ENCODE data around the gene ST3GAL4.

The ST3GAL4 gene

DNA sequence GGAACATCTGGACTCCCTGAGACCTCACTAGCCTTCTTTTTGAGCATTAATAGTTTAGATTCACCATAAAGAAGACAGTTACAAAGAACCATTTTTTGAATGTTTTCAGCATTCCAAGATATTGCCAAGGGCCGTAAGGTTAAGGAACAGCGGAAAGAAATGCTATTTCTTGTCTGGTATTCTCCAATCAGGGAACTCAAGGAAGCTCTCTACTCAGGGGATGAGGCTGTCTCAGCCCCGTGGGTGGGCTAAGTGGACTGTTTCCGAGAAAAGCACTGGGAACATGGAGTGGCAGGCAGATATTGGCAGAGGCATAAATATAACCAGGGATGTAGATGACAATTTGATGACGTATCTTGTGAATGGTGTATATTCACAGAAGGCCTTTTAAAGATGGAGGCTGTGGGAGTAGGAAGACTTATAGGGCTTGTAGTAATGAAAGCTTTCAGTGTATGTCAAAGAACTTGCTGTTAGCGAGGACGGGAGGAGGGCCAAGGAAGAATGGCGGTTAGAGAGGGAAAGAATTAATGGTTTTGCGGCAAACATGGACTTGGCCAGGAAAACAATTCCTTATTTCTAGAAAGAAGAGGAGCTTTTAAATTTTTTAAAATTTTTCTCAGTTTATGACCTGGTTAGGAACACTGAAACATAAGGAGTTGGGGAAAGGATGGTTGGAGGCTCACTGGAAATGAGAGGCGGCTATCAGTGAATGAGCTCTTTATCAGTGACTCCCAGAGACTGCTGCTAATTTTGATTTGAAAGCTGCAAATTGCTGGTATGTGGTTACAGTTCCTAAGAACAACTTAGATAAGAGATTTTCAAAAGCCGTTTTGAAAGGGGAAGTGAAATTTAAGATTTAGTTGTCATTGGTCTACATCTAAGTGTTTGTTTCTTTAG is 64.6 kb downstream of the ST3GAL4 start:
- Histone ChIP-seq H3K9ac (ENCODE audit: low read length in 2 of 2) (no peak overlapping the region), H3K36me3 (ENCODE audit: control insufficient read depth in 2 of 2, insufficient read depth in 2 of 2, low read length in 2 of 2) (no peaks in the 10 kb centered on the region), H3K4me1 (ENCODE audit: control insufficient read depth, insufficient read depth, low read length) (peaks cover 26% of the 10 kb centered on the region), H3K4me3 (ENCODE audit: low read length in 2 of 2) (no peak overlapping the region), H3K27ac (ENCODE audit: low read length) (no peak overlapping the region), H3K27me3 (ENCODE audit: control insufficient read depth in 1 of 2, insufficient read depth in 2 of 2, low read length in 2 of 2) (no peaks in the 10 kb centered on the region), H3K9me3 (ENCODE audit: control insufficient read depth in 2 of 2, low read length in 2 of 2) (no peaks in the 10 kb centered on the region)

DNA sequence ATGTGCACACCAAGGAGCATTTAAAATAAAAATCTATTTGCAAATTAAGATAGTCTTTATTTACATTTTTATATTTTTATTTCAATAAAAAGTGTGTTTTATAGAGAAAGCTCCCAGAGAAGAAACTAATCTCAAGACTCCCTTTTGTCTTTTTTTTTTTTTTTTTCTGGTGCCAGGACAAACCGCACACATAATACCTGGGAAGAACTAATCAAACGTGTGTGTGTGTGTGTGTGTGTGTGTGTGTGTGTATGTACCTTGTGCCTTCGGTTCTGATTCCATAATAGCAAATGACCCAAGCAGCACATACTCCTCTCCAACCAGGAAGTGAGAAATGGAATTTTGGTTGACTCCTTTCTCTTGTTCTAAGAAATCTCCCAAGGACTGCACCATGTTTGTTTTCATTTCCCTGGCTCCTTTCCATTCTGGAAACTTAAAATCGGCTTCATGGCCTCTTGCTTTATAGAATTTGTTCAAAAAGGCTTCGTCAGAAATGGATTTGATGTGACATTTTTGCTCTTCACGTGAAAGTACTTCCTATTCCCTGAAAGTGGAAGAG is 65.3 kb downstream of the ST3GAL4 start:
- H3K4me3 ChIP-seq (ENCODE audit: low read length in 2 of 2) = no peak overlapping the region
- H3K27ac ChIP-seq (ENCODE audit: low read length) = peak overlapping the region; percentile 24
- peaks cover 19% of the 10 kb centered on the region for H3K4me1 ChIP-seq (ENCODE audit: control insufficient read depth, insufficient read depth, low read length)
- no peaks in the 10 kb centered on the region for H3K9me3 ChIP-seq (ENCODE audit: control insufficient read depth in 2 of 2, low read length in 2 of 2)
- no peaks in the 10 kb centered on the region for H3K27me3 ChIP-seq (ENCODE audit: control insufficient read depth in 1 of 2, insufficient read depth in 2 of 2, low read length in 2 of 2)
- no peaks in the 10 kb centered on the region for H3K36me3 ChIP-seq (ENCODE audit: control insufficient read depth in 2 of 2, insufficient read depth in 2 of 2, low read length in 2 of 2)
- no peak overlapping the region for H3K9ac ChIP-seq (ENCODE audit: low read length in 2 of 2)

DNA sequence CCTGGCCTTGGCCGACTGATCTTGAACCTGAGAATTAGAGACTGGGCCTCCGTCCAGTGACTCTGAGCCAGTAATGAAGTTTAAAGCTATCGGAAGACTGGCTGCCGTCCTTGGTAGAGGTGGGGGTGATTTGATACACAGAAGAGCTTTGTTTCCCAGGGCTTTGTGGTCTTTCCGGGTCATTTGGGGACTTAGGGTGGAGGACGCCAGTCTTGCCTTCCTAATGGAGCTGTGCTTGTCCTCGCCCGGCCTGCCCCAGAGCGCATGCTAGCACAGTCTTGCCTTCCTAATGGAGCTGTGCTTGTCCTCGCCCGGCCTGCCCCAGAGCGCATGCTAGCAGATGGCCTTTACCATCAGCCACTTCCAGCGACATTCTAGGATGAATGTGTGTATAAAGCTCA is 65.8 kb downstream of the ST3GAL4 start:
- Histone ChIP-seq H3K4me3 (ENCODE audit: low read length in 2 of 2) (no peak overlapping the region), H3K9me3 (ENCODE audit: control insufficient read depth in 2 of 2, low read length in 2 of 2) (no peaks in the 10 kb centered on the region), H3K9ac (ENCODE audit: low read length in 2 of 2) (no peak overlapping the region), H3K4me1 (ENCODE audit: control insufficient read depth, insufficient read depth, low read length) (peaks cover 14% of the 10 kb centered on the region), H3K36me3 (ENCODE audit: control insufficient read depth in 2 of 2, insufficient read depth in 2 of 2, low read length in 2 of 2) (no peaks in the 10 kb centered on the region), H3K27me3 (ENCODE audit: control insufficient read depth in 1 of 2, insufficient read depth in 2 of 2, low read length in 2 of 2) (no peaks in the 10 kb centered on the region), H3K27ac (ENCODE audit: low read length) (peak overlapping the region; percentile 24)

DNA sequence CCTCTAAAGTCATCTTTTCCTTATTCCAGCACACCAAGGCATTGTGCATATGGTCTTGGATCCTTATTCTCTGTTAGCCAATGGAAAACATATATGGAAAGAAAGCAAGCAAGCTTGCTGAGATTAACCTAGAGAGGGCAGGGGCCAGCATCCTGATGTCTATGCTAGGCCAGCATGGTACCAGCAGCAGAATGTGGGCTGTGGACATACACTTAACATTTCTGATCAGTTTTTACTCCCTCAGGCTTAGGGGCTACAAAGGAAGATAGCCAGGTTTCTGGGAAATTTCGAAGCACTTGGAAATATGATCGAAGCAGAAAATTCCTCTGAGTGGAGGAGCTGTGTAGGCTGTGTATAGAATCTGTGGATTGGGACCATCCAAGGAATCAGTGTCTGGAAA is 67.0 kb downstream of the ST3GAL4 start:
- Histone ChIP-seq H3K4me1 (ENCODE audit: control insufficient read depth, insufficient read depth, low read length) (peaks cover 5% of the 10 kb centered on the region), H3K9me3 (ENCODE audit: control insufficient read depth in 2 of 2, low read length in 2 of 2) (no peaks in the 10 kb centered on the region), H3K27me3 (ENCODE audit: control insufficient read depth in 1 of 2, insufficient read depth in 2 of 2, low read length in 2 of 2) (no peaks in the 10 kb centered on the region), H3K4me3 (ENCODE audit: low read length in 2 of 2) (no peak overlapping the region), H3K36me3 (ENCODE audit: control insufficient read depth in 2 of 2, insufficient read depth in 2 of 2, low read length in 2 of 2) (no peaks in the 10 kb centered on the region), H3K9ac (ENCODE audit: low read length in 2 of 2) (no peak overlapping the region), H3K27ac (ENCODE audit: low read length) (no peak overlapping the region)

DNA sequence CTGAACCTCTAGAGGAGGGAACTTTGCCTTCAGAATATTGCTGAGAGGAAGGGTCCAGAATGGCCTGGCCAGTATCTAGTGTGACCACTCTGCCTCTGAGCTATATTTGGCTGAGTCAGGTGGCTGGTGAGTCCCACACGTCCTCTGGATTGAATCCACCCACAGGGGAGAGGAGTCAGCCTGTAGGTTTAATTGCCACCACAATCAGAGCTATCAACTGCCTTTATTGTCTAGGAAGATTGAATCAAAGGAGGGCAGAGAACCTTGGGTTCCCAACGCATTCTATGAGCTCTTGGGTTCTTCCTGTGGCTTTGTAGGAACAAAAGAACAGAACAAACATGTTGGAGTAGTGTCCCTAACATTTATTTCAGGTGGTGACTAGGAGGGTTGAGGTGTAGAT is 67.7 kb downstream of the ST3GAL4 start:
- Histone ChIP-seq H3K27me3 (ENCODE audit: control insufficient read depth in 1 of 2, insufficient read depth in 2 of 2, low read length in 2 of 2) (no peaks in the 10 kb centered on the region), H3K4me3 (ENCODE audit: low read length in 2 of 2) (no peak overlapping the region), H3K36me3 (ENCODE audit: control insufficient read depth in 2 of 2, insufficient read depth in 2 of 2, low read length in 2 of 2) (no peaks in the 10 kb centered on the region), H3K9ac (ENCODE audit: low read length in 2 of 2) (no peak overlapping the region), H3K9me3 (ENCODE audit: control insufficient read depth in 2 of 2, low read length in 2 of 2) (no peaks in the 10 kb centered on the region), H3K27ac (ENCODE audit: low read length) (no peak overlapping the region), H3K4me1 (ENCODE audit: control insufficient read depth, insufficient read depth, low read length) (peaks cover 5% of the 10 kb centered on the region)

DNA sequence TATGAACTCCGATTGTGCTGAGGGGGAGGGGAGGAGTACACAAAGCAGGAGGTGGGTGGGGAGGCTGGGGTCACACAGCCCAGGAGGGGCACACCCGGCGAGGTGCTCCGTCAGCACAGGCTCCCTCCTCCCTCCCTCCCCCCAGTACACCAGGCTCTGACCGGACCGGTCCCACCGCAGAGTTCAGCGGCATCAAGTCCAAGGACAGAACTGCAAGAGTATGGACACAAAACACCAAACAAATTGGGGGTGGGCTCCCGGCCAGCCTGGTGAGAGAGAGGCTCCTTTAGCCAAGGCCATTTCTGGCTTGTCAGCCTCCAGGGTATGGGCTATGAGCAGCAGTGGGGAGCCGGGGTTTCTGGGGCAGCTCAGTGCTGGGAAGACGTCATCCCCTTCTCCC is 68.3 kb downstream of the ST3GAL4 start:
- H3K9me3 ChIP-seq (ENCODE audit: control insufficient read depth in 2 of 2, low read length in 2 of 2) = no peaks in the 10 kb centered on the region
- no peak overlapping the region for H3K4me3 ChIP-seq (ENCODE audit: low read length in 2 of 2)
- peaks cover 2% of the 10 kb centered on the region for H3K4me1 ChIP-seq (ENCODE audit: control insufficient read depth, insufficient read depth, low read length)
- H3K27ac ChIP-seq (ENCODE audit: low read length) = no peak overlapping the region
- no peaks in the 10 kb centered on the region for H3K36me3 ChIP-seq (ENCODE audit: control insufficient read depth in 2 of 2, insufficient read depth in 2 of 2, low read length in 2 of 2)
- no peaks in the 10 kb centered on the region for H3K27me3 ChIP-seq (ENCODE audit: control insufficient read depth in 1 of 2, insufficient read depth in 2 of 2, low read length in 2 of 2)
- H3K9ac ChIP-seq (ENCODE audit: low read length in 2 of 2) = no peak overlapping the region

DNA sequence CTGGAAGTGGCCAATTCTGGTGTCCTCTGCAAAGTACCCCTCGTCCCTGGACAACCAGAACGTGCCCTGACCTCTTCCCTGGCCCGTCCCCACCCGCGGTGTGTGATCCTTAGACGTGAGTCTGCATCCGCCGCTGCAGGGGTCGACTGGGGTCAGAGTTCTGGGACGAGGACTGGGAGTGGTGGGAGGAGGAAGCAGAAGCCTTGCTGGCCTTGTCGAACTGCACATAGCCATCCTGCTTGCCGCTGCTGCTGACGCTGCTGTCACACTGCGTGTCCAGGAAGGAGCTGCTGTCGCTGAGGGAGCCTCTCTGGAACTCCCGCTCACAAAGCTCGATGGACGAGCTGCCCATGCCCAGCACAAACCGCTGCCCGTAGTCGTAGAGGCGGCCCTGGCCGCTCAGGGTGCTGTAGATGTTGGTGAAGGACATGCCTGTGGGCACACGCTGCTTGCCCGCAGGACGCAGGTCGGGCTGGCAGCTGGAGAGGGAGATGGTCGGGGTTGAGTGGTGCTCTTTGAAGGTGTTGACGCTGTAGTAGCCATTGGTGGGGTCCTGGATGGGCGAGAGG is 69.1 kb downstream of the ST3GAL4 start:
- Histone ChIP-seq H3K9me3 (ENCODE audit: control insufficient read depth in 2 of 2, low read length in 2 of 2) (no peaks in the 10 kb centered on the region), H3K4me1 (ENCODE audit: control insufficient read depth, insufficient read depth, low read length) (no peaks in the 10 kb centered on the region), H3K36me3 (ENCODE audit: control insufficient read depth in 2 of 2, insufficient read depth in 2 of 2, low read length in 2 of 2) (no peaks in the 10 kb centered on the region), H3K27me3 (ENCODE audit: control insufficient read depth in 1 of 2, insufficient read depth in 2 of 2, low read length in 2 of 2) (no peaks in the 10 kb centered on the region), H3K4me3 (ENCODE audit: low read length in 2 of 2) (no peak overlapping the region), H3K9ac (ENCODE audit: low read length in 2 of 2) (no peak overlapping the region), H3K27ac (ENCODE audit: low read length) (no peak overlapping the region)

DNA sequence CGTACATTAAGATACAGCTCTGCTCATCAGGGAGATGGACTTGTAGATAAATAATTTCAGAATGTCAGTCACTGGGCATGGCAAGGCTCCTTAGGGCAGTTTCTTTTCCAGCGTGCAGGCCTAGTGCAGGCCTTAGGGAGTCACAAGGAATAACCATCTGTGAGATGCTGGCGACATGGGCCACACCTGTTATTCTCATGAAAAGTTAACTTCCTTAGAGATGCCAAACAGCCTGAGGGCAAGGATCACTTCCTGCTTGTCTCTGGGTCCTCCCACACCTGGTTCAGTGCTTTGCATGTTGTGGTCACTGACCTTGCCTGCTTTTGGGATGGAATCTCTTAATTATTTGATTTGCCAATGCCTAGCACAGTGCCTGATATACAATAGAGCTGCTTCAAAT is 70.6 kb downstream of the ST3GAL4 start:
- Histone ChIP-seq H3K27me3 (ENCODE audit: control insufficient read depth in 1 of 2, insufficient read depth in 2 of 2, low read length in 2 of 2) (no peaks in the 10 kb centered on the region), H3K4me3 (ENCODE audit: low read length in 2 of 2) (no peak overlapping the region), H3K36me3 (ENCODE audit: control insufficient read depth in 2 of 2, insufficient read depth in 2 of 2, low read length in 2 of 2) (no peaks in the 10 kb centered on the region), H3K9ac (ENCODE audit: low read length in 2 of 2) (no peak overlapping the region), H3K9me3 (ENCODE audit: control insufficient read depth in 2 of 2, low read length in 2 of 2) (no peaks in the 10 kb centered on the region), H3K4me1 (ENCODE audit: control insufficient read depth, insufficient read depth, low read length) (peaks cover under 1% of the 10 kb centered on the region), H3K27ac (ENCODE audit: low read length) (no peak overlapping the region)

DNA sequence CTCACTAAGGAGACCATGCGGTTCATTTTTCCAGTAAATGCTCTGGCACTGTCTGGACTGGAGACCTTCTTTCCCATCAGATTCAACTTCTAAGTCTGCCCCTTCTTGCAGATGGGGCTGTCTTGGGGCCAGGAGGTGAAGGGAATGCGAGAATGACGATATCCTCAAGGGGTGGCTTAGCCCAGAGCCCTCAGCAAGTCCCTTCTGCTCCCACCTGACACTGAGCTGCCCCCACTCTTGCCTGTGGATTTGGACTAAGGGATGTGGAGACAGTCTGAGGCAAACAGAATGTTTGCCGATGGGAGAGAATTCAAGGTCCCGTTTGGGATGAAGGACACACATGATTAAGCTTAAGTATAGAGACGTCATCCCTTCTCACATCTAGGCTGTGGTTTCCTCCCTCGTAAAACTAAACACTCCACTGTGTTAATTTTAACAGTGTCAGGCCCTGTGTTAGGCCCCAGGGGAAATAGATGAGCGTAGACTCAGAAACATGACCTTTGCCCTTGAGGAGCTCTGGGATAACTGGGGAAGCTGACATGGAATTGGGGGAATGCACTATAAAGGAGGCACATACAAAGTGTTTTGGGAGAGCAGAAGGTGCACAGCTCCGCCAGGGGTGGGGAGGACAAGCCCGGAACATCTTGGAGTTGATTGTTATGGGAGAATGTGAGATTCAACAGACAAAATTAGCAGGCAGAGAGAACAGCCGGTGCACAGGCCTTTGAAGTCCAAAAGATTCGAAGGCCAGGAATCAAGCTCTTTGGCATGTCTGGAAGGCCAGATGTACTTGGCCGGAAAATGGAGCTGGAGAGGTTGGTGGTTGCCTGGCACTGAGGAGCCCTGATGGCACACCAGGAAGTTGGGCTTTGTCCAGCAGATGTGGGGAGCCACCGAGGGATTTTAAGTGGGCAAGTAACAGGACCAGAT is 71.6 kb downstream of the ST3GAL4 start:
- Histone ChIP-seq H3K27me3 (ENCODE audit: control insufficient read depth in 1 of 2, insufficient read depth in 2 of 2, low read length in 2 of 2) (no peaks in the 10 kb centered on the region), H3K9me3 (ENCODE audit: control insufficient read depth in 2 of 2, low read length in 2 of 2) (no peaks in the 10 kb centered on the region), H3K36me3 (ENCODE audit: control insufficient read depth in 2 of 2, insufficient read depth in 2 of 2, low read length in 2 of 2) (no peaks in the 10 kb centered on the region), H3K27ac (ENCODE audit: low read length) (peak overlapping the region; percentile 18), H3K4me3 (ENCODE audit: low read length in 2 of 2) (no peak overlapping the region), H3K4me1 (ENCODE audit: control insufficient read depth, insufficient read depth, low read length) (peaks cover 7% of the 10 kb centered on the region), H3K9ac (ENCODE audit: low read length in 2 of 2) (no peak overlapping the region)

DNA sequence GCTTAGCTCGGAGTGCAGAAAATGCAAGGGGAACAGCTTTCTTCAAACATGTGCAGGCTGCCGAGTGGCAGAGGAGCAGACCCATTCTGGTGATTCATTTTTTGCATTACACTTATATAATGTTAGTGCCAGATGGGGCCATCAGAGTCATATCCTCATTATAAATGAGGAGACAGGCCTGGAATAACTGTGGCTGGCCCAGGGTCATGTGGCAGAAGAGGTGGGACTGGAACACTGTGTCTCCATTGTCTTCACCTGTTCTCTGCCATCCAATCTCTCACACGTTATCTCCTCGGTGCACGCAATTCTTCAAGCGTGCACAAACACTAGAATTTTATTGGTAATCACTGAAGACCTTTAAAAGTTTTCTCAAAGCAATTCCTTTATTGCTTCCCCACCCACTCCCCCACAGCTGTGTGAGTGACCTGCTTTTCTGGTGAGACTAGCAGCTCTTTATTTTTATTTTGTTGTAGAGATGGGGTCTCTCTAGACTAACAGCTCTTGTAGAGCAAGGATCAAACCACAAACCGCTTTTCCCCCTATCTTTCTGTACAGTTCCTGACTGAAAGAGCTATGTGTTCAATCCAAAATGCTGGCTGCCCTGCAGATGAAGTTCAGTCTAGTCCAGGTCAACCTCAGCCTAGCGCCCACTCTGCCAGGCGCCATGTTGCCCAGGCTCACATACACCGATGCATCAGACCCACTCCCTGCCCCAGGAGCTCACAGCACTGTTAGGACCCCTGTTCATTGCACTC is 75.3 kb downstream of the ST3GAL4 start:
- no peak overlapping the region for H3K9ac ChIP-seq (ENCODE audit: low read length in 2 of 2)
- no peak overlapping the region for H3K4me3 ChIP-seq (ENCODE audit: low read length in 2 of 2)
- peaks cover 0 to 2% of the 10 kb centered on the region in 2 donors for H3K27me3 ChIP-seq (ENCODE audit: control insufficient read depth in 1 of 2, insufficient read depth in 2 of 2, low read length in 2 of 2)
- H3K4me1 ChIP-seq (ENCODE audit: control insufficient read depth, insufficient read depth, low read length) = peaks cover 7% of the 10 kb centered on the region
- no peak overlapping the region for H3K27ac ChIP-seq (ENCODE audit: low read length)
- H3K9me3 ChIP-seq (ENCODE audit: control insufficient read depth in 2 of 2, low read length in 2 of 2) = no peaks in the 10 kb centered on the region
- no peaks in the 10 kb centered on the region for H3K36me3 ChIP-seq (ENCODE audit: control insufficient read depth in 2 of 2, insufficient read depth in 2 of 2, low read length in 2 of 2)
